Prostate gland (tissue), 2 donors: ENCODE measurements around the gene FNDC7. TPM values are rescaled to one million over a fixed set of nuclear protein-coding genes. Genes with fewer than 3 reads are reported as not detected.

Experiments
- DNase-seq: peaks from one replicate; pipeline ENCODE4 v3.0.0-alpha.2; 2019; ENCODE audit warnings: low spot score
- H3K27ac ChIP-seq, 2 donors: fragments of 200-600 bp; sonication (generic); 2 replicates each; pipeline ENCODE4 v1.5.1; 2017 to 2019
- H3K27me3 ChIP-seq: fragments of 200-600 bp; sonication (generic); replicated peaks from 2 replicates; pipeline ENCODE4 v1.5.1; 2019; ENCODE audit not compliant: insufficient read depth
- H3K36me3 ChIP-seq, 2 donors: fragments of 200-600 bp; sonication (generic); 1 replicate in 1 of 2; 2 replicates in 1 of 2; pipeline versions ENCODE4 v1.5.1 to v1.8.1; 2017 to 2019
- H3K4me1 ChIP-seq: fragments of 200-600 bp; sonication (generic); replicated peaks from 2 replicates; pipeline ENCODE4 v1.5.1; 2019
- H3K4me3 ChIP-seq, 2 donors: fragments of 200-600 bp; sonication (generic); 2 replicates each; pipeline ENCODE4 v1.5.1; 2017 to 2019
- H3K9me3 ChIP-seq: fragments of 200-600 bp; sonication (generic); 2 replicates; pipeline ENCODE4 v1.5.1; 2017
- POLR2A ChIP-seq: fragments of 450-650 bp; IDR thresholded peaks from one replicate; pipeline ENCODE4 v1.6.1; 2016; ENCODE audit warnings: antibody characterized with exemption, mild to moderate bottlenecking
- POLR2AphosphoS5 ChIP-seq: sonication (generic); formaldehyde crosslinking; IDR thresholded peaks from one replicate; pipeline ENCODE4 v1.6.1; 2017; ENCODE audit warnings: antibody characterized with exemption
- WGBS: methylation state at CpG from one replicate; pipeline ENCODE4 v1.1.5; 2018; 5-methylcytosine and 5-hydroxymethylcytosine counted together
- intact Hi-C: fragments of 100-400 bp; cut with DNase I; formaldehyde crosslinking; loops from one replicate; pipeline ENCODE4 v1.14.2; 2022
- total RNA-seq, 2 donors: library from RNA; depleted of rRNA; stranded (reverse); fragments of >200 nt; gene quantifications; one replicate each; pipeline ENCODE4 v1.1.0, GENCODE V29; 2016
- TF ChIP-seq, protein P1 (sequence below), 4 experiments: fragments of 200-600 bp in 2 of 4; fragments of 450-650 bp in 2 of 4; sonication (generic) in 2 of 4; IDR thresholded peaks; 1 replicate in 3 of 4; 2 replicates in 1 of 4; pipeline ENCODE4 v1.5.1; 2016 to 2019; ENCODE audit warnings: antibody characterized with exemption in 4 of 4, mild to moderate bottlenecking in 2 of 4, moderate library complexity in 2 of 4

Gene FNDC7
- total RNA-seq, 2 donors from 2014 or later = 3.3 TPM; not detected in 1

DNA sequence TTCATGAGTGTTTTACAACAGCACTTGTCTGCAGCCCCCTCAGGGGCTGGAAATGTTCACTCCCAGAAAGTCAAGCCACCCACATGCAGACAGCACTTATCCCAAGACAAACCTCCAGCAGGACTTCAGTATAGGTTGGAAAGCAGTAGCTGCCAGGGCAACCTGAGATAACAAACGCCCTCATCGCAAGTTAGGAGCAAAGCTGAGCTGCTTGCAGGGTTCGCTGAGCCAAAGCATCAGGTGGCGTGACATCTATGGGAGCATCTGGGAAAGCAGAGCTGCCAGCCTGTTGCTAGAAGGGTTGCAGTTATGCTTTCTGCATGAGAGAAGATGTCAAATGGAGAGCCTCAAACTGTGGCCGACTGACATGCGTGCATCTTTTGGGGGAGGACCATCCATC lies 29.5 kb downstream of the FNDC7 start:
- 90% methylated on average over 6 of the region's 6 CpGs for WGBS
- TF ChIP-seq POLR2AphosphoS5 (no peak), POLR2A (no peak)
- TF ChIP-seq, protein P1, sequence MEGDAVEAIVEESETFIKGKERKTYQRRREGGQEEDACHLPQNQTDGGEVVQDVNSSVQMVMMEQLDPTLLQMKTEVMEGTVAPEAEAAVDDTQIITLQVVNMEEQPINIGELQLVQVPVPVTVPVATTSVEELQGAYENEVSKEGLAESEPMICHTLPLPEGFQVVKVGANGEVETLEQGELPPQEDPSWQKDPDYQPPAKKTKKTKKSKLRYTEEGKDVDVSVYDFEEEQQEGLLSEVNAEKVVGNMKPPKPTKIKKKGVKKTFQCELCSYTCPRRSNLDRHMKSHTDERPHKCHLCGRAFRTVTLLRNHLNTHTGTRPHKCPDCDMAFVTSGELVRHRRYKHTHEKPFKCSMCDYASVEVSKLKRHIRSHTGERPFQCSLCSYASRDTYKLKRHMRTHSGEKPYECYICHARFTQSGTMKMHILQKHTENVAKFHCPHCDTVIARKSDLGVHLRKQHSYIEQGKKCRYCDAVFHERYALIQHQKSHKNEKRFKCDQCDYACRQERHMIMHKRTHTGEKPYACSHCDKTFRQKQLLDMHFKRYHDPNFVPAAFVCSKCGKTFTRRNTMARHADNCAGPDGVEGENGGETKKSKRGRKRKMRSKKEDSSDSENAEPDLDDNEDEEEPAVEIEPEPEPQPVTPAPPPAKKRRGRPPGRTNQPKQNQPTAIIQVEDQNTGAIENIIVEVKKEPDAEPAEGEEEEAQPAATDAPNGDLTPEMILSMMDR (IDR thresholded peaks at IDR 0.05) = no peak
- no peaks in the 10 kb centered on the region for H3K27me3 ChIP-seq
- no peaks in the 10 kb centered on the region for H3K4me1 ChIP-seq
- DNase-seq = no peak
- H3K36me3 ChIP-seq = no peaks in the 10 kb centered on the region
- no peak overlapping the region for H3K4me3 ChIP-seq
- intact Hi-C loops = loop anchor here (10.0 kb wide), 2 partner anchors 47 to 133 kb away; partner anchors contain the start of genes GPSM2 and PRPF38B
- H3K9me3 ChIP-seq = no peaks in the 10 kb centered on the region
- H3K27ac ChIP-seq = no peak overlapping the region

DNA sequence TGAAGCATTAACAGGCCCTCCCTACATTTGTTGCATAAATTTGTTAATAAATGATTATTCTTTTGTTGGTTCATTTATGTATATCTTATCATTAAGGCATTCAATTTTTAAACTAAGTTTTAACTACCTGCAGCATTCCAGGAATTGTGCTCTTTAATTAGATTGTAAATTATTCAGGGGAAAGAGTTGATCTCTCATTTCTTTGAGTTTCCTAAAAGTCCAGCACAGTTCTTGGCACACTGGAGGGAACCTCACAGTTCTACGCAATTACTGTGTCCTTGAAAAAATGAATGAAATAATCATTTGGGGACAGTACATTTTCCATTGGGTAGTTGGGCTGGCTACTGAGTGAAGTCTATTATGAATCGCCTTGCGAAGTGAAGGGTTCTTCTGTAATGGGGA lies 33.3 kb downstream of the FNDC7 start:
- DNase-seq = no peak
- H3K9me3 ChIP-seq = no peaks in the 10 kb centered on the region
- H3K36me3 ChIP-seq = no peaks in the 10 kb centered on the region
- TF ChIP-seq POLR2A (no peak), POLR2AphosphoS5 (no peak)
- TF ChIP-seq, protein P1 (IDR thresholded peaks at IDR 0.05) = no peak
- peak overlapping the region; percentile 98 to 99 for H3K27ac ChIP-seq
- H3K27me3 ChIP-seq = no peaks in the 10 kb centered on the region
- intact Hi-C loops = loop anchor here (5.0 to 10.0 kb wide), 3 partner anchors 51 to 129 kb away; partner anchors contain the start of genes GPSM2 and PRPF38B
- peak overlapping the region; percentile 91 to 94 for H3K4me3 ChIP-seq
- no peaks in the 10 kb centered on the region for H3K4me1 ChIP-seq
- 40% methylated on average over 3 of the region's 3 CpGs for WGBS

DNA sequence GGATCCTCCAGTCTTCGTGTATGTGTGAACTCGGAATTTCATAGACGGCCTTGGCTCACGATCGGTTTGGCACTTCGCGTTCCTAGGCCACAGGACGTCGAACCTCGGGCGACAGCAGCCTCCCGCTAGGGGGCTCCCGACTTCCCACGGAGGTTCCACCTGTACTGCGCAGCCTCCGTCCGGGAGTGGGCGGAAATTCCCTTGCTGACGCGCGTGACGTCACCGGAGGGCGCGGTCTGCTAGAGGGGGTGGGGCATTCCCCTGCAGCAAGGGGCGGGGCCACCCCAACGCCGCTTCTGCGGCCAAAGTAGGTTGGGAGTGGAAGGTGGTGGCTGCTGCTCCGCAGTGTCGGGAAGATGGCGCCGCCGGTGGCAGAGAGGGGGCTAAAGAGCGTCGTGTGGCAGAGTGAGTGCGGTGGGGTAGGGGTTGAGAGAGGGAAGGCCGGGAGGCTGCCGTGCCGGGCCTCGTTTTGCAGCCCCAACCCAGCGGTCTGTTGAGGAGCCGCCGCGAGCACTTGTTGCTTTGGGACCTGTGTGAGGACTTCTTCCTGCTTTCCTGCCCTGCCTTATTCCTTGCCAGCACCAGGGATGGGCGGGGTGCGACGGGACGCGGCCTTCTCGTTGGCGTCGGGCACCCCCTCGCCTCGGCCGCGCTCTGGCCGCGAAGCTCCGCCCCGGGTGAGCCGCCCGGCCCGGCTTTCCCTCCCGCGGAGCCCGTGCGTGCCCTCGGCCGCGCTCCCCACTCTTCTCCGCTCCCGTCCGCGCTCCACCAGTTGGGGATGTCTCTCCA lies 33.9 kb downstream of the FNDC7 start, which contains the start of gene STXBP3:
Gene STXBP3 (plus strand): TSS at position 293 of the 789 bp plus-strand sequence. CDS start 64 bp downstream, at position 357.
- intact Hi-C loops = loop anchor here (5.0 to 10.0 kb wide), 3 partner anchors 52 to 128 kb away; partner anchors contain the start of genes GPSM2 and PRPF38B
- H3K36me3 ChIP-seq = no peaks in the 10 kb centered on the region
- no peaks in the 10 kb centered on the region for H3K9me3 ChIP-seq
- DNase-seq = peak; percentile 97
- no peaks in the 10 kb centered on the region for H3K4me1 ChIP-seq
- under 1% methylated on average over 58 of the region's 75 CpGs for WGBS
- H3K27me3 ChIP-seq = no peaks in the 10 kb centered on the region
- H3K4me3 ChIP-seq = peak within 1 kb of the TSS; percentile 91 to 94
- peak; percentile 100 for TF ChIP-seq POLR2A
- TF ChIP-seq, protein P1 (IDR thresholded peaks at IDR 0.05) = peak; percentile 93 to 98 (median 97)
- peak; percentile 99 for TF ChIP-seq POLR2AphosphoS5
- peak within 1 kb of the TSS; percentile 98 to 99 for H3K27ac ChIP-seq

DNA sequence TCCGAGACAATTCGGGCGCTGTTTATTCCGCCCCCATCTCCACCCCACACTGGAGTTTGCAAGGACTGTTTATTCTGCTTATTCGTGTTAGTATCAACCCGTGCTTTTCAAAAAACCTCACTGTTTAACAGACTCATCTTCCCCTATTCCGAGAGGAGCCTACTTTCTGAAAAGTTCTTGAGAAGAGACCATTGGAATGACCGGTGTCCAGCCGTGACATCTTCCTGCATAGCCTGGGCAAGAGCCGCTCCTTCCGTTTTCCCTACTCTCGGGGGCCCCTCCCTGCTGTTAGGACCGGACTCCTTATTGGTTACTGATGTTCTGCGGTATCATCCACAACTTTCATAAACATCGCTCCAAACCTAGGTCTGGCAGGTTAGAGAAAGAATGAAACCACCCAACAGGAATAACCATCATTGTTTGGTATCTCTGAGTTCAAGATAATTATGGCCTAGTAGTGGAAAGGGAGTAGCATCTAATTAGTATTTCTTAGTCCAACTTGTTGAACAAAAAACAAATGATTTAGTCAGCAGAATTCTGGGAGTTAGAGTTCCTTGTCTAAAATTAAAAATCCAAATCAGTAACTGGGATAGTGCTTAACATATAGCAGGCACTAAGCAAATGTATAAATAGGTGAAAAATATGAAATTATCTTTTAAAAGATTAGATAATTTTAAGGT lies 34.6 kb downstream of the FNDC7 start:
- H3K9me3 ChIP-seq = no peaks in the 10 kb centered on the region
- H3K27ac ChIP-seq = peak overlapping the region; percentile 98 to 99
- intact Hi-C loops = loop anchor here (5.0 to 10.0 kb wide), 3 partner anchors 53 to 127 kb away; partner anchors contain the start of genes GPSM2 and PRPF38B
- H3K27me3 ChIP-seq = no peaks in the 10 kb centered on the region
- TF ChIP-seq, protein P1 (IDR thresholded peaks at IDR 0.05) = no peak
- peak; percentile 77 for TF ChIP-seq POLR2A
- peak; percentile 81 for TF ChIP-seq POLR2AphosphoS5
- WGBS = under 1% methylated on average over 15 of the region's 15 CpGs
- H3K4me1 ChIP-seq = no peaks in the 10 kb centered on the region
- H3K4me3 ChIP-seq = peak overlapping the region; percentile 91 to 94
- peak; percentile 79 for DNase-seq
- H3K36me3 ChIP-seq = no peaks in the 10 kb centered on the region
